K562 (cell line): ENCODE measurements around the gene NEDD8. TPM values are rescaled to one million over a fixed set of nuclear protein-coding genes. Genes with fewer than 3 reads are reported as not detected.

Source experiments
- ARID2 ChIP-seq: fragments of 450-650 bp; IDR thresholded peaks from 2 replicates; pipeline ENCODE4 v1.6.1; 2017; ENCODE audit warnings: antibody characterized with exemption, mild to moderate bottlenecking
- CSDE1 ChIP-seq, 2 experiments: fragments of 450-650 bp; IDR thresholded peaks; 2 replicates each; pipeline ENCODE4 v1.6.1; 2016; ENCODE audit warnings: mild to moderate bottlenecking in 1 of 2
- DDX20 ChIP-seq: fragments of 450-650 bp; IDR thresholded peaks from 2 replicates; pipeline ENCODE4 v1.6.1; 2016; ENCODE audit warnings: missing genetic modification characterization, low read depth, mild to moderate bottlenecking, missing compliant biosample characterization, moderate library complexity
- DIDO1 ChIP-seq: fragments of 450-650 bp; IDR thresholded peaks from 2 replicates; pipeline ENCODE4 v1.6.1; 2016; ENCODE audit warnings: low read depth, missing biosample characterization, missing genetic modification characterization
- FOXA3 ChIP-seq, 2 experiments: fragments of 450-650 bp in 1 of 2; sonication (generic) in 1 of 2; formaldehyde crosslinking; IDR thresholded peaks in 1 of 2; conservative IDR thresholded peaks in 1 of 2; 2 replicates each; pipeline versions ENCODE4 v1.4.0 to v1.8.0; 2020 to 2022; ENCODE audit warnings: mild to moderate bottlenecking in 2 of 2, missing genetic modification reagents in 1 of 2
- GTF2F1 ChIP-seq: IDR thresholded peaks from 2 replicates; pipeline ENCODE4 v1.6.1; 2011; ENCODE audit warnings: low read depth, low read length, improper control_type of control experiment
- HCFC1 ChIP-seq: IDR thresholded peaks from 2 replicates; pipeline ENCODE4 v1.6.1; 2012; ENCODE audit warnings: low read depth, low read length, improper control_type of control experiment
- MTA2 ChIP-seq: fragments of 450-650 bp; IDR thresholded peaks from 2 replicates; pipeline ENCODE4 v1.6.1; 2016; ENCODE audit warnings: low read depth
- MXD1 ChIP-seq: fragments of 250-450 bp; sonication (Bioruptor Pico); IDR thresholded peaks from 2 replicates; pipeline ENCODE4 v1.8.0; 2021; ENCODE audit warnings: borderline replicate concordance, mild to moderate bottlenecking, moderate library complexity; ENCODE audit not compliant: poor library complexity, severe bottlenecking
- NFIC ChIP-seq: fragments of 450-650 bp; IDR thresholded peaks from 2 replicates; pipeline ENCODE4 v1.6.1; 2017; ENCODE audit warnings: mild to moderate bottlenecking, inconsistent platforms
- NR1H2 ChIP-seq: sonication (generic); formaldehyde crosslinking; IDR thresholded peaks from 2 replicates; pipeline ENCODE4 v1.4.0; 2020; ENCODE audit warnings: mild to moderate bottlenecking, missing genetic modification reagents
- PRPF4 ChIP-seq: fragments of 200-400 bp; formaldehyde crosslinking; IDR thresholded peaks from one replicate; pipeline ENCODE4 v1.6.1; 2017; ENCODE audit warnings: low read length, low read depth, mild to moderate bottlenecking; ENCODE audit not compliant: insufficient read depth, poor library complexity, severe bottlenecking
- RB1 ChIP-seq: fragments of 450-650 bp; IDR thresholded peaks from 2 replicates; pipeline ENCODE4 v1.6.1; 2017; ENCODE audit warnings: low read depth, mild to moderate bottlenecking
- SAP30 ChIP-seq: fragments of 200-600 bp; sonication (generic); IDR thresholded peaks from 2 replicates; pipeline ENCODE4 v1.6.1; 2012; ENCODE audit warnings: borderline replicate concordance, low read depth, mild to moderate bottlenecking, moderate library complexity, low read length, control low read depth, inconsistent platforms; ENCODE audit not compliant: insufficient read depth, poor library complexity, severe bottlenecking
- SMAD4 ChIP-seq: fragments of 250-450 bp; sonication (Bioruptor Pico); conservative IDR thresholded peaks from 2 replicates; pipeline ENCODE4 v1.8.0; 2021; ENCODE audit warnings: inconsistent platforms, mild to moderate bottlenecking, moderate library complexity
- U2AF1 ChIP-seq: fragments of 200-400 bp; formaldehyde crosslinking; optimal IDR thresholded peaks from 2 replicates; pipeline ENCODE3; 2017; ENCODE audit warnings: mild to moderate bottlenecking, low read depth, low read length, moderate library complexity
- ZEB2 ChIP-seq: fragments of 450-650 bp; IDR thresholded peaks from 2 replicates; pipeline ENCODE4 v1.6.1; 2016
- ZNF699 ChIP-seq: fragments of 250-450 bp; sonication (Bioruptor Pico); IDR thresholded peaks from 2 replicates; pipeline ENCODE4 v1.8.0; 2021; ENCODE audit warnings: mild to moderate bottlenecking, moderate library complexity; ENCODE audit not compliant: insufficient replicate concordance
- polyA plus RNA-seq, 8 experiments: library from polyadenylated mRNA; depleted of rRNA in 4 of 8; stranded (reverse) in 5 of 8; unstranded in 3 of 8; fragments of >200 nt; fragmentation: Nextera tagmentation in 2 of 8; fragmentation: Illumina TruSeq in 1 of 8; extraction: Ambion mirVana in 2 of 8; extraction: Trizol in 1 of 8; gene quantifications; 2 replicates each; pipeline versions ENCODE4 v1.2.1 to v1.2.3, GENCODE V29; 2011 to 2014; ENCODE audit warnings: inconsistent platforms in 1 of 8, missing spikeins in 1 of 8
- total RNA-seq, 7 experiments: library from RNA; depleted of rRNA in 6 of 7; stranded (reverse); fragments of >200 nt in 6 of 7; fragmentation: Illumina TruSeq in 2 of 7; extraction: Trizol in 2 of 7; gene quantifications; 2 replicates each; pipeline versions ENCODE4 v1.2.1 to v1.2.3, GENCODE V29; 2011 to 2021; ENCODE audit warnings: low replicate concordance in 1 of 7
- TF ChIP-seq, protein P1 (sequence below): sonication (generic); formaldehyde crosslinking; IDR thresholded peaks from 2 replicates; pipeline ENCODE4 v1.8.1; 2023; ENCODE audit warnings: mild to moderate bottlenecking, missing genetic modification reagents
- TF ChIP-seq, protein P2 (sequence below): fragments of 450-650 bp; IDR thresholded peaks from 2 replicates; pipeline ENCODE4 v1.6.1; 2016; ENCODE audit warnings: mild to moderate bottlenecking
- TF ChIP-seq, protein P3 (sequence below): fragments of 450-650 bp; IDR thresholded peaks from 2 replicates; pipeline ENCODE4 v1.7.1; 2018; ENCODE audit warnings: mild to moderate bottlenecking, low read depth; ENCODE audit not compliant: partially characterized antibody

Gene NEDD8
- total and polyA plus RNA-seq, 9 of the 15 experiments (the other 6 are each of a cell fraction or from before 2014, with no cell fraction given): 142 to 691 (median 260) TPM

DNA sequence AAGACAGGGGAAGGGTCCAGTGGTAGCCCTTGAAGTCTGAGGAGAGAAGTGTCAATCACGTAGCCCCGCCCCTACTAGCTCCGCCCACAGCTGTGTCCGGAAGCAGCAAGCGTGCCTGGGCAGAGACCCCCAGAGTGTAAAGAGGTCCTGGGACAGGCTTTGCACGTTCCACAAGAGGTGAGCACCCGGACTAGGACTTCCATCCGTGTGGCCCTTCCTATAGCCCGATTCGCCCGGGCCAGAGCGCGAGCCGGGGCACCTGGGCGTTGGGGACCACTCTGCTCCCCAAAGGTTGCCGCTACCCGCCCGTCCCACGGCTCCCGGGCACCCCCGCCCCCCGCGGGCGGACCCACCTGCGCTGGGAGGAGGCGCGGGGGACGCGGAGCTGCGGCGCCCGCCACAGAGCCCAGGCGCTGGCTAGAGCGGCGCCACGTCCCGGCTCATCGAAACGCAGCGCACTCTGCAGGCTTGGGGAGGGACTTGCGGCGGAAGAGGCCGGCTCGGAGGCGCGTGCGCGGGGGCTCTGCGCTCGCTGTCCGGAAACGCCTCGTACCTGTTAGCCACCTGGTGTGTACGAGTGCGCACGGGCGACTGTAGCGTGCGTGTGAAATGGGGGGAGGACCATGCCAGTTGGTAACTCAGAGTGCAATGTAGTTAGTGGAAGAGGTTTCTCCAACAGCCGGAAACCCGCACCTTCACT, 39.1 kb upstream of the NEDD8 start, which contains the start of gene RABGGTA (continued):
- no peak for TF ChIP-seq FOXA3 (CRISPR knock-in tag; conservative IDR thresholded peaks at IDR 0.05 in 1 of 2, IDR thresholded peaks at IDR 0.05 in 1 of 2)
- peak; percentile 91 for TF ChIP-seq U2AF1
- TF ChIP-seq SMAD4 (CRISPR knock-in tag): peak; percentile 85
- TF ChIP-seq DIDO1: no peak
- TF ChIP-seq PRPF4: no peak
- no peak for TF ChIP-seq ZNF699 (CRISPR knock-in tag)
- TF ChIP-seq ARID2: no peak
- TF ChIP-seq CSDE1 (IDR thresholded peaks at IDR 0.05): no peak
- TF ChIP-seq MXD1 (CRISPR knock-in tag): no peak
- TF ChIP-seq RB1: peak; percentile 95
- TF ChIP-seq, protein P1, sequence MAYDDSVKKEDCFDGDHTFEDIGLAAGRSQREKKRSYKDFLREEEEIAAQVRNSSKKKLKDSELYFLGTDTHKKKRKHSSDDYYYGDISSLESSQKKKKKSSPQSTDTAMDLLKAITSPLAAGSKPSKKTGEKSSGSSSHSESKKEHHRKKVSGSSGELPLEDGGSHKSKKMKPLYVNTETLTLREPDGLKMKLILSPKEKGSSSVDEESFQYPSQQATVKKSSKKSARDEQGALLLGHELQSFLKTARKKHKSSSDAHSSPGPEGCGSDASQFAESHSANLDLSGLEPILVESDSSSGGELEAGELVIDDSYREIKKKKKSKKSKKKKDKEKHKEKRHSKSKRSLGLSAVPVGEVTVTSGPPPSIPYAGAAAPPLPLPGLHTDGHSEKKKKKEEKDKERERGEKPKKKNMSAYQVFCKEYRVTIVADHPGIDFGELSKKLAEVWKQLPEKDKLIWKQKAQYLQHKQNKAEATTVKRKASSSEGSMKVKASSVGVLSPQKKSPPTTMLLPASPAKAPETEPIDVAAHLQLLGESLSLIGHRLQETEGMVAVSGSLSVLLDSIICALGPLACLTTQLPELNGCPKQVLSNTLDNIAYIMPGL: peak; percentile 89
- TF ChIP-seq NR1H2 (CRISPR knock-in tag): no peak
- TF ChIP-seq HCFC1: peak; percentile 77
- TF ChIP-seq, protein P2, sequence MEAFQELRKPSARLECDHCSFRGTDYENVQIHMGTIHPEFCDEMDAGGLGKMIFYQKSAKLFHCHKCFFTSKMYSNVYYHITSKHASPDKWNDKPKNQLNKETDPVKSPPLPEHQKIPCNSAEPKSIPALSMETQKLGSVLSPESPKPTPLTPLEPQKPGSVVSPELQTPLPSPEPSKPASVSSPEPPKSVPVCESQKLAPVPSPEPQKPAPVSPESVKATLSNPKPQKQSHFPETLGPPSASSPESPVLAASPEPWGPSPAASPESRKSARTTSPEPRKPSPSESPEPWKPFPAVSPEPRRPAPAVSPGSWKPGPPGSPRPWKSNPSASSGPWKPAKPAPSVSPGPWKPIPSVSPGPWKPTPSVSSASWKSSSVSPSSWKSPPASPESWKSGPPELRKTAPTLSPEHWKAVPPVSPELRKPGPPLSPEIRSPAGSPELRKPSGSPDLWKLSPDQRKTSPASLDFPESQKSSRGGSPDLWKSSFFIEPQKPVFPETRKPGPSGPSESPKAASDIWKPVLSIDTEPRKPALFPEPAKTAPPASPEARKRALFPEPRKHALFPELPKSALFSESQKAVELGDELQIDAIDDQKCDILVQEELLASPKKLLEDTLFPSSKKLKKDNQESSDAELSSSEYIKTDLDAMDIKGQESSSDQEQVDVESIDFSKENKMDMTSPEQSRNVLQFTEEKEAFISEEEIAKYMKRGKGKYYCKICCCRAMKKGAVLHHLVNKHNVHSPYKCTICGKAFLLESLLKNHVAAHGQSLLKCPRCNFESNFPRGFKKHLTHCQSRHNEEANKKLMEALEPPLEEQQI: no peak
- peak; percentile 51; the same call in 1 of the 2 replicates for TF ChIP-seq GTF2F1
- peak; percentile 80 for TF ChIP-seq ZEB2
- TF ChIP-seq DDX20 (tag): no peak
- no peak for TF ChIP-seq MTA2
- TF ChIP-seq, protein P3, sequence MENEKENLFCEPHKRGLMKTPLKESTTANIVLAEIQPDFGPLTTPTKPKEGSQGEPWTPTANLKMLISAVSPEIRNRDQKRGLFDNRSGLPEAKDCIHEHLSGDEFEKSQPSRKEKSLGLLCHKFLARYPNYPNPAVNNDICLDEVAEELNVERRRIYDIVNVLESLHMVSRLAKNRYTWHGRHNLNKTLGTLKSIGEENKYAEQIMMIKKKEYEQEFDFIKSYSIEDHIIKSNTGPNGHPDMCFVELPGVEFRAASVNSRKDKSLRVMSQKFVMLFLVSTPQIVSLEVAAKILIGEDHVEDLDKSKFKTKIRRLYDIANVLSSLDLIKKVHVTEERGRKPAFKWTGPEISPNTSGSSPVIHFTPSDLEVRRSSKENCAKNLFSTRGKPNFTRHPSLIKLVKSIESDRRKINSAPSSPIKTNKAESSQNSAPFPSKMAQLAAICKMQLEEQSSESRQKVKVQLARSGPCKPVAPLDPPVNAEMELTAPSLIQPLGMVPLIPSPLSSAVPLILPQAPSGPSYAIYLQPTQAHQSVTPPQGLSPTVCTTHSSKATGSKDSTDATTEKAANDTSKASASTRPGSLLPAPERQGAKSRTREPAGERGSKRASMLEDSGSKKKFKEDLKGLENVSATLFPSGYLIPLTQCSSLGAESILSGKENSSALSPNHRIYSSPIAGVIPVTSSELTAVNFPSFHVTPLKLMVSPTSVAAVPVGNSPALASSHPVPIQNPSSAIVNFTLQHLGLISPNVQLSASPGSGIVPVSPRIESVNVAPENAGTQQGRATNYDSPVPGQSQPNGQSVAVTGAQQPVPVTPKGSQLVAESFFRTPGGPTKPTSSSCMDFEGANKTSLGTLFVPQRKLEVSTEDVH: no peak
- no peak for TF ChIP-seq NFIC
- no peak for TF ChIP-seq SAP30
